GM13977 (cell line): ENCODE data around the gene RET.

Experiments used
- DNase-seq: peaks from one replicate; pipeline ENCODE4 v3.0.0; 2012; ENCODE audit warnings: low spot score
- in situ Hi-C: fragments of 300-500 bp; cut with MboI; formaldehyde crosslinking; loops from one replicate; pipeline ENCODE4 v1.12.0; 2022; ENCODE audit warnings: low sequenced_read_pairs, low pct_unique_long_range_greater_than_20kb, mixed read lengths, inconsistent platforms; ENCODE audit not compliant: unreplicated experiment
- TF ChIP-seq, protein P1 (sequence below): IDR thresholded peaks from 2 replicates; pipeline ENCODE4 v1.5.1; 2012; ENCODE audit warnings: mild to moderate bottlenecking, control low read depth; ENCODE audit not compliant: insufficient read depth; ENCODE audit errors: extremely low read depth, missing control alignments

The RET gene

DNA sequence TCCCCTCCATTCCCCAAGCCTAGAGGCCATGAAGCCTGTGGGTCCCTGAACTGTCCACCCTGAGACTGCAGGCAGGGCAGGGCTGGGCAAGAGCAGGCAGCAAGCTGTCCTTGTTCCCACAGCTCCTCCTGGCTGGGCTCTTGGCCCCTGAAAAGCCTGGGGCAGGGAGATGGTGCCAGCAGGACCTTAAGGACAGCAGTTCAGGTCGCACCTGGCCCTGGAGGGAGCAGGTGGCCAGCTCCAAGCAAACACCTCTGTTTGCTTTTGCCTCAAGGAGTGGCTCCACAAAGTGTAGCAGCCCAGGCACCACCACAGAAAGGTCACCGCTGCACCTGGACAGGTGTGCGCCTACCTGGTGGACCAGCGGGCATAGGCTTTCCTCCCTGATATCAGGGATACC, 5.2 kb downstream of the RET start:
- in situ Hi-C loops: no loop called here
- no peak for DNase-seq
- TF ChIP-seq, protein P1, sequence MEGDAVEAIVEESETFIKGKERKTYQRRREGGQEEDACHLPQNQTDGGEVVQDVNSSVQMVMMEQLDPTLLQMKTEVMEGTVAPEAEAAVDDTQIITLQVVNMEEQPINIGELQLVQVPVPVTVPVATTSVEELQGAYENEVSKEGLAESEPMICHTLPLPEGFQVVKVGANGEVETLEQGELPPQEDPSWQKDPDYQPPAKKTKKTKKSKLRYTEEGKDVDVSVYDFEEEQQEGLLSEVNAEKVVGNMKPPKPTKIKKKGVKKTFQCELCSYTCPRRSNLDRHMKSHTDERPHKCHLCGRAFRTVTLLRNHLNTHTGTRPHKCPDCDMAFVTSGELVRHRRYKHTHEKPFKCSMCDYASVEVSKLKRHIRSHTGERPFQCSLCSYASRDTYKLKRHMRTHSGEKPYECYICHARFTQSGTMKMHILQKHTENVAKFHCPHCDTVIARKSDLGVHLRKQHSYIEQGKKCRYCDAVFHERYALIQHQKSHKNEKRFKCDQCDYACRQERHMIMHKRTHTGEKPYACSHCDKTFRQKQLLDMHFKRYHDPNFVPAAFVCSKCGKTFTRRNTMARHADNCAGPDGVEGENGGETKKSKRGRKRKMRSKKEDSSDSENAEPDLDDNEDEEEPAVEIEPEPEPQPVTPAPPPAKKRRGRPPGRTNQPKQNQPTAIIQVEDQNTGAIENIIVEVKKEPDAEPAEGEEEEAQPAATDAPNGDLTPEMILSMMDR: no peak

DNA sequence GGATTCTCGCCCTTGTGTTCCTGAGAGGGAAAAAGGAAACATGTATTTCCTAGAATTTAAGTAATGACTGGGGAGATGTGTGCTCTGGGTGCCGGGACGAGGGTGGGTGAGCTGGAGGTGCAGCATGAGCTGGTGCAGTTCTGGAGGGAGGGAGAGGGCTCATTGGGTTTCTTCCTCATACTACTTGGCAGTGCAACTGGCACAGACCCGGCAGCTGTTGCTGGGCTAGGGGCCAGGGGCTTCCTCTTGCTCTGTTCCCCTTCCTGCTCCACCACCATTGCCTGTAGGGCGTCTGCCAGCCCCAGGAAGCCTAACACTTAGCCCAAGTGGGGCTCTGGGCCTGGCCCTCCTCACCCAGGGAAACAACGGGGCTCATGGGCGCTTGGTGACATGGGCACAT, 5.9 kb downstream of the RET start:
- TF ChIP-seq, protein P1: no peak
- in situ Hi-C loops: no loop called here
- DNase-seq: no peak

- no peak for DNase-seq
- TF ChIP-seq, protein P1: no peak
- in situ Hi-C loops: no loop called here
These were observed 6.9 kb downstream of the RET start for GRCh38 chr10:43083764-43084163.

GRCh38 chr10:43084812-43085211, 7.9 kb downstream of the RET start:
- in situ Hi-C loops: no loop called here
- DNase-seq: no peak
- TF ChIP-seq, protein P1: no peak

- TF ChIP-seq, protein P1: no peak
- no peak for DNase-seq
- in situ Hi-C loops: no loop called here
These were observed 9.6 kb downstream of the RET start for GRCh38 chr10:43086321-43086942.

DNA sequence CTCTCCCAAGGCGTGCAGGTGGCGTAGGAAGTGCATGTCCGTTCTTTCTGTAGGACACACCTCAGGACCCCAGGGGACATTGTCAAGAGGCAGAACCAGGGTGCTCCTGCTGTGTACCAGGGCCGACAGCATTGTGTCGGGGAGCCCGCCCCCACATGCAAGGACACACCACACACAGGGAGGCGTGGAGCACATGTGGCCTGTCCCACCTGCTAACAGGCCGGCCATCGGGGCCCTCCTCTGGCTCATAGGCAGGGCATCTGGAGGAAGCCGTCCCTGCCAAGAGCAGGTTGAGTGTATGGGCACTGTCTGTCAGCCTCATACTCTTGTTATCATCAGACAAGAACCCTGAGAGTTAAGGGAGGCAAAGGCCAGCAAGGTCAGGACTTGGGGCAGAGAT, 12.7 kb downstream of the RET start:
- TF ChIP-seq, protein P1: no peak
- no peak for DNase-seq
- in situ Hi-C loops: no loop called here

DNA sequence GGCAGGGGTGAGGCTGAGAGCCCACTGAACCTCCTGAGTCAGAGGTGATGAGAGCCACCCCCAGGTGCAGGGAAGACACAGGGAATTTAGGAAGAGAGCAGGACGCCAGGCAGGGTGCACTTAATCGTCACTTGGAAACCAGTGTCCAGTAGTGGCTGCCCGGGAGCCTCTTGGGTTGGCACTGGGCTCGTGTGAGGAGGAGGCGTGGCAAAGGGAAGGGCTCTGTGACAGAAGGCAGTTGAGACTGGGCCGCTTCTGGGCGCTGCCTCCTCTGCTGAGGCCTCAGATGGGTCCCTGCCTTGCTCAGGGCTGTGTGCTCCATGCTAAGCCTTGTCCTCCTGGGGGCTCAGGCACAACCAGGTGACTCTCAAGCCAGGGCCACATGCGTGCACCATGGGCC, 13.3 kb downstream of the RET start:
- no peak for DNase-seq
- TF ChIP-seq, protein P1: no peak
- in situ Hi-C loops: no loop called here
